IMR-90 (cell line): Measurements from ENCODE around the gene CCDC12. TPM values are rescaled to one million over a fixed set of nuclear protein-coding genes. Genes with fewer than 3 reads are reported as not detected.

ENCODE experiments used
- ATAC-seq: fragments of 200-7000 bp; cut with Tn5 transposase; 2 replicates; pipeline ENCODE4 v1.9.1; 2020; ENCODE audit warnings: low read depth, mild to moderate bottlenecking, moderate library complexity
- BruUV-seq: library from RNA; stranded (reverse); fragments of 400-500 nt; replicated peaks from 2 replicates; lab custom pipeline; 2021; lab: Mats Ljungman, UMichigan
- CTCF ChIA-PET: fragments of 300-600 bp; formaldehyde crosslinking; extraction: SDS; loops from one replicate; lab custom pipeline; 2021; ENCODE audit warnings: antibody characterized with exemption; lab: Yijun Ruan, JAX
- POLR2A ChIA-PET: fragments of 300-600 bp; sonication (Branson Sonifier 250); formaldehyde crosslinking; loops from one replicate; lab custom pipeline; 2022; ENCODE audit warnings: antibody characterized with exemption; ENCODE audit not compliant: unreplicated experiment; lab: Charles Lee
- DNase-seq: peaks from one replicate; pipeline ENCODE4 v3.0.0; 2013
- H2AFZ ChIP-seq: replicated peaks from 2 replicates; pipeline ENCODE3; 2013; ENCODE audit warnings: low read length, mild to moderate bottlenecking; ENCODE audit not compliant: poor library complexity
- H2AK5ac ChIP-seq: 2 replicates; pipeline ENCODE4 v1.6.1; 2013; ENCODE audit warnings: low read depth, low read length, inconsistent platforms
- H2AK9ac ChIP-seq: replicated peaks from 2 replicates; pipeline ENCODE3; 2013; ENCODE audit warnings: mild to moderate bottlenecking, low read depth, low read length, moderate library complexity; ENCODE audit not compliant: poor library complexity
- H2BK120ac ChIP-seq: 2 replicates; pipeline ENCODE4 v1.6.1; 2013; ENCODE audit warnings: low read depth, low read length, inconsistent platforms
- H2BK15ac ChIP-seq: 3 replicates; pipeline ENCODE4 v1.6.1; 2013; ENCODE audit warnings: low read depth, low read length, inconsistent platforms
- H2BK20ac ChIP-seq: 2 replicates; pipeline ENCODE4 v1.6.1; 2013; ENCODE audit warnings: low read depth, mild to moderate bottlenecking, inconsistent platforms, low read length, moderate library complexity
- H2BK5ac ChIP-seq: 2 replicates; pipeline ENCODE4 v1.6.1; 2013; ENCODE audit warnings: mild to moderate bottlenecking, low read depth, low read length, inconsistent platforms; ENCODE audit not compliant: poor library complexity, severe bottlenecking
- H3K14ac ChIP-seq: replicated peaks from 2 replicates; pipeline ENCODE4 v1.6.1; 2013; ENCODE audit warnings: low read depth, low read length, inconsistent platforms
- H3K18ac ChIP-seq: 2 replicates; pipeline ENCODE4 v1.6.1; 2013; ENCODE audit warnings: low read depth, low read length, control low read depth
- H3K23ac ChIP-seq: 2 replicates; pipeline ENCODE4 v1.6.1; 2013; ENCODE audit warnings: low read depth, low read length, inconsistent platforms
- H3K27ac ChIP-seq: 2 replicates; pipeline ENCODE4 v1.5.1; 2013; ENCODE audit warnings: mild to moderate bottlenecking, control low read depth, low read length; ENCODE audit not compliant: insufficient read depth
- H3K27me3 ChIP-seq: 2 replicates; pipeline ENCODE4 v1.6.1; 2013; ENCODE audit warnings: low read length; ENCODE audit not compliant: control insufficient read depth, insufficient read depth
- H3K36me3 ChIP-seq: 2 replicates; pipeline ENCODE4 v1.6.1; 2013; ENCODE audit warnings: low read length, mixed read lengths; ENCODE audit not compliant: control insufficient read depth, insufficient read depth
- H3K4ac ChIP-seq: 2 replicates; pipeline ENCODE4 v1.6.1; 2013; ENCODE audit warnings: low read depth, low read length, inconsistent platforms
- H3K4me1 ChIP-seq: 2 replicates; pipeline ENCODE4 v1.6.1; 2013; ENCODE audit warnings: low read length, mixed read lengths; ENCODE audit not compliant: control insufficient read depth, insufficient read depth
- H3K4me2 ChIP-seq: 2 replicates; pipeline ENCODE4 v1.6.1; 2013; ENCODE audit warnings: low read depth, mild to moderate bottlenecking, control low read depth, low read length, moderate library complexity
- H3K4me3 ChIP-seq: 2 replicates; pipeline ENCODE4 v1.5.1; 2013; ENCODE audit warnings: low read depth, mild to moderate bottlenecking, control low read depth, low read length, moderate library complexity; ENCODE audit not compliant: insufficient read depth
- H3K56ac ChIP-seq: 2 replicates; pipeline ENCODE4 v1.6.1; 2013; ENCODE audit warnings: low read length, inconsistent platforms; ENCODE audit not compliant: insufficient read depth; ENCODE audit errors: extremely low read depth
- H3K79me1 ChIP-seq, 2 experiments: 2 replicates each; pipeline ENCODE4 v1.6.1; 2013; ENCODE audit warnings: low read length in 2 of 2, inconsistent platforms in 1 of 2, low read depth in 1 of 2
- H3K9ac ChIP-seq: 2 replicates; pipeline ENCODE4 v1.6.1; 2013; ENCODE audit warnings: low read depth, low read length, control low read depth
- H3K9me1 ChIP-seq: 2 replicates; pipeline ENCODE4 v1.6.1; 2013; ENCODE audit warnings: low read length, inconsistent platforms; ENCODE audit not compliant: insufficient read depth
- H3K9me3 ChIP-seq: 2 replicates; pipeline ENCODE4 v1.6.1; 2013; ENCODE audit warnings: low read length; ENCODE audit not compliant: control insufficient read depth, insufficient read depth
- H4K20me1 ChIP-seq: 2 replicates; pipeline ENCODE4 v1.6.1; 2013; ENCODE audit warnings: low read length, inconsistent platforms; ENCODE audit not compliant: insufficient read depth
- H4K5ac ChIP-seq: 2 replicates; pipeline ENCODE4 v1.6.1; 2013; ENCODE audit warnings: mild to moderate bottlenecking, low read depth, low read length, control low read depth
- H4K8ac ChIP-seq, 2 experiments: 2 replicates each; pipeline ENCODE4 v1.6.1; 2013; ENCODE audit warnings: low read depth in 2 of 2, low read length in 2 of 2, control low read depth in 1 of 2, inconsistent platforms in 1 of 2
- H4K91ac ChIP-seq: 2 replicates; pipeline ENCODE4 v1.6.1; 2013; ENCODE audit warnings: low read depth, low read length, inconsistent platforms; ENCODE audit not compliant: insufficient read depth
- BHLHE40 ChIP-seq: fragments of 150-350 bp; IDR thresholded peaks from 2 replicates; pipeline ENCODE4 v1.6.1; 2016; ENCODE audit warnings: mild to moderate bottlenecking, low read depth, low read length
- CEBPB ChIP-seq: IDR thresholded peaks from 2 replicates; pipeline ENCODE4 v1.6.1; 2012; ENCODE audit warnings: low read depth, low read length, improper control_type of control experiment
- CHD1 ChIP-seq: IDR thresholded peaks from 2 replicates; pipeline ENCODE4 v1.6.1; 2012; ENCODE audit warnings: low read depth, low read length, improper control_type of control experiment
- FOS ChIP-seq: fragments of 150-350 bp; IDR thresholded peaks from 2 replicates; pipeline ENCODE4 v1.6.1; 2016; ENCODE audit warnings: low read depth, low read length
- MAFK ChIP-seq: IDR thresholded peaks from 2 replicates; pipeline ENCODE4 v1.6.1; 2012; ENCODE audit warnings: low read depth, low read length, improper control_type of control experiment
- MAZ ChIP-seq: IDR thresholded peaks from 2 replicates; pipeline ENCODE4 v1.6.1; 2012; ENCODE audit warnings: low read depth, mild to moderate bottlenecking, low read length, improper control_type of control experiment, moderate library complexity, borderline replicate concordance
- MXI1 ChIP-seq: IDR thresholded peaks from 2 replicates; pipeline ENCODE4 v1.6.1; 2012; ENCODE audit warnings: low read depth, mild to moderate bottlenecking, low read length, moderate library complexity, borderline replicate concordance
- NFE2L2 ChIP-seq: fragments of 150-350 bp; IDR thresholded peaks from 2 replicates; pipeline ENCODE4 v1.6.1; 2016; ENCODE audit warnings: low read depth, mild to moderate bottlenecking, low read length
- POLR2A ChIP-seq: IDR thresholded peaks from 2 replicates; pipeline ENCODE4 v1.6.1; 2012; ENCODE audit warnings: mild to moderate bottlenecking, low read depth, low read length
- RAD21 ChIP-seq: IDR thresholded peaks from 2 replicates; pipeline ENCODE4 v1.6.1; 2012; ENCODE audit warnings: low read length, improper control_type of control experiment
- RCOR1 ChIP-seq: IDR thresholded peaks from 2 replicates; pipeline ENCODE4 v1.6.1; 2012; ENCODE audit warnings: mild to moderate bottlenecking, low read length, improper control_type of control experiment; ENCODE audit not compliant: insufficient replicate concordance
- RFX5 ChIP-seq: IDR thresholded peaks from 2 replicates; pipeline ENCODE4 v1.8.0; 2012; ENCODE audit warnings: low read depth, mild to moderate bottlenecking, low read length, moderate library complexity
- SMC3 ChIP-seq: fragments of 150-350 bp; IDR thresholded peaks from 2 replicates; pipeline ENCODE4 v1.6.1; 2016; ENCODE audit warnings: low read depth, mild to moderate bottlenecking, antibody characterized with exemption, low read length, moderate library complexity
- USF2 ChIP-seq: fragments of 150-350 bp; IDR thresholded peaks from 2 replicates; pipeline ENCODE4 v1.6.1; 2017; ENCODE audit warnings: mild to moderate bottlenecking, antibody characterized with exemption, low read length, low read depth
- WGBS, 2 experiments: methylation state at CpG; one replicate each; pipeline versions ENCODE4 v1.1.5 to v1.1.7; 2013; ENCODE audit warnings: missing lambda C conversion rate in 2 of 2; ENCODE audit not compliant: insufficient read length in 1 of 2; ENCODE audit errors: extremely low coverage in 2 of 2; 5-methylcytosine and 5-hydroxymethylcytosine counted together
- dilution Hi-C: fragments of 300-500 bp; cut with HindIII; formaldehyde crosslinking; loops from one replicate; pipeline ENCODE4 v1.14.3; 2018; ENCODE audit warnings: low sequenced_read_pairs; ENCODE audit not compliant: unreplicated experiment
- in situ Hi-C: fragments of 300-500 bp; cut with MboI; formaldehyde crosslinking; loops from 3 replicates; pipeline ENCODE4 v1.14.3; 2019; ENCODE audit warnings: low sequenced_read_pairs, inconsistent platforms, mixed read lengths
- intact Hi-C: fragments of 100-400 bp; cut with micrococcal nuclease; formaldehyde crosslinking; loops from 2 replicates; pipeline ENCODE4 v1.10.0; 2022
- polyA plus RNA-seq, 3 experiments: library from polyadenylated mRNA; depleted of rRNA; stranded (reverse); fragments of >200 nt; gene quantifications; 2 replicates each; pipeline ENCODE4 v1.2.3, GENCODE V29; 2012; ENCODE audit warnings: low replicate concordance in 1 of 3
- total RNA-seq: library from RNA; depleted of rRNA; stranded (reverse); fragments of >200 nt; gene quantifications from 2 replicates; pipeline ENCODE4 v1.2.3, GENCODE V29; 2012
- TF ChIP-seq, protein P1 (sequence below): fragments of 150-350 bp; IDR thresholded peaks from 2 replicates; pipeline ENCODE4 v1.6.1; 2016; ENCODE audit warnings: low read depth, mild to moderate bottlenecking, low read length, moderate library complexity, borderline replicate concordance
- TF ChIP-seq, protein P2 (sequence below): conservative IDR thresholded peaks from 2 replicates; pipeline ENCODE4 v1.5.1; 2012; ENCODE audit warnings: mild to moderate bottlenecking, low read depth, low read length, improper control_type of control experiment

The CCDC12 gene
- total and polyA plus RNA-seq, 2 of the 4 experiments (the other 2 are of a cell fraction), result 15.2 to 35.1 TPM

DNA sequence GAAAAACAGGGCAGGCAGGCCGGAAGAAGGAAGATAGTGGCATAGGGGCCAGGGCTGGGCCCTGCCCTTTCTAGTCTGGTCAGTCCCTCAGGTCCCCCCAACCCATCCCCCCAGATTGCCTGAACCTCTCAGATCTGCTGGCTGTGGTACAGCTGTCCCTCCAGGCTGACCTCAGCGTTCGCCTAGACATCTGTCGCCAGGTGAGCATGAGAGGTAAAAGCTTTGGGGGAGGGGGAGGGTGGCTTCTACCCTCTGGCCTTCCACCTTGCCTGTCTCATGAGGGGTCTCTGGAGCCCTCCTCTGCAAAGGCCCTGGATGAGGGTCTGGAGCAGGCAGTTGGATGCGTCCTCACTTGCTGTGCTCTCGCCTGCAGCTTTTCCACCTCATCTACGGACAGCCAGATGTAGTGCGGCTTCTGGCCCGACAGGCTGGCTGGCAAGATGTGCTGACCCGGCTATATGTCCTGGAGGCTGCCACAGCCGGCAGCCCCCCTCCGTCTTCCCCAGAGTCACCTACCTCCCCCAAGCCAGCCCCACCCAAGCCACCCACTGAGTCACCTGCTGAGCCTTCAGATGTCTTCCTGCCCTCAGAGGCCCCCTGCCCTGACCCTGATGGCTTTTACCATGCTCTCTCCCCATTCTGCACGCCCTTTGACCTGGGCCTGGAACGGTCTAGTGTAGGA, 23.1 kb upstream of the CCDC12 start:
- H2BK5ac ChIP-seq, result no peak overlapping the region
- dilution Hi-C loops (no loop called here), intact Hi-C loops (no loop called here), in situ Hi-C loops (no loop called here)
- no peak overlapping the region for H2AFZ ChIP-seq
- peaks cover 6% of the 10 kb centered on the region; the same call in 1 of the 2 replicates for H3K9me1 ChIP-seq
- H2BK120ac ChIP-seq, result no peak overlapping the region
- no peak overlapping the region for H3K4me2 ChIP-seq
- no peak overlapping the region for H3K14ac ChIP-seq
- no peak overlapping the region for H3K4me3 ChIP-seq
- H4K91ac ChIP-seq, result no peak overlapping the region
- ChIA-PET CTCF (no interaction called here), POLR2A (no interaction called here)
- no peak overlapping the region for H2BK15ac ChIP-seq
- no peak overlapping the region for H3K27ac ChIP-seq
- ATAC-seq (no peak), DNase-seq (no peak)
- peak overlapping the region; percentile 61 for H2AK9ac ChIP-seq
- no peak overlapping the region for H3K23ac ChIP-seq
- no peak overlapping the region for H2AK5ac ChIP-seq
- no peak overlapping the region for H4K8ac ChIP-seq
- no peaks in the 10 kb centered on the region for H3K27me3 ChIP-seq
- no peaks in the 10 kb centered on the region for H3K79me1 ChIP-seq
- 100% methylated on average over 6 of the region's 14 CpGs; no CpG with 5 or more reads in 1 of the 2 experiments for WGBS, 2 experiments
- no peak overlapping the region for H2BK20ac ChIP-seq
- no peak overlapping the region for H3K4ac ChIP-seq
- no peak overlapping the region for H3K18ac ChIP-seq
- H3K9me3 ChIP-seq, result no peaks in the 10 kb centered on the region
- peaks cover 4% of the 10 kb centered on the region; the same call in 1 of the 2 replicates for H3K36me3 ChIP-seq
- no peaks in the 10 kb centered on the region for H4K20me1 ChIP-seq
- no peak overlapping the region for H3K56ac ChIP-seq
- no peak overlapping the region for H3K9ac ChIP-seq
- H3K4me1 ChIP-seq, result peaks cover 5% of the 10 kb centered on the region; the same call in 1 of the 2 replicates
- BruUV-seq, result no TSS peak
- TF ChIP-seq, protein P1, sequence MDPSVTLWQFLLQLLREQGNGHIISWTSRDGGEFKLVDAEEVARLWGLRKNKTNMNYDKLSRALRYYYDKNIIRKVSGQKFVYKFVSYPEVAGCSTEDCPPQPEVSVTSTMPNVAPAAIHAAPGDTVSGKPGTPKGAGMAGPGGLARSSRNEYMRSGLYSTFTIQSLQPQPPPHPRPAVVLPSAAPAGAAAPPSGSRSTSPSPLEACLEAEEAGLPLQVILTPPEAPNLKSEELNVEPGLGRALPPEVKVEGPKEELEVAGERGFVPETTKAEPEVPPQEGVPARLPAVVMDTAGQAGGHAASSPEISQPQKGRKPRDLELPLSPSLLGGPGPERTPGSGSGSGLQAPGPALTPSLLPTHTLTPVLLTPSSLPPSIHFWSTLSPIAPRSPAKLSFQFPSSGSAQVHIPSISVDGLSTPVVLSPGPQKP, result no peak
- TF ChIP-seq USF2 (no peak), CHD1 (no peak), POLR2A (no peak), MAZ (no peak), BHLHE40 (no peak), SMC3 (no peak), RCOR1 (no peak), RFX5 (no peak), RAD21 (no peak), NFE2L2 (no peak), MAFK (no peak), FOS (no peak), MXI1 (no peak), CEBPB (no peak)
- TF ChIP-seq, protein P2, sequence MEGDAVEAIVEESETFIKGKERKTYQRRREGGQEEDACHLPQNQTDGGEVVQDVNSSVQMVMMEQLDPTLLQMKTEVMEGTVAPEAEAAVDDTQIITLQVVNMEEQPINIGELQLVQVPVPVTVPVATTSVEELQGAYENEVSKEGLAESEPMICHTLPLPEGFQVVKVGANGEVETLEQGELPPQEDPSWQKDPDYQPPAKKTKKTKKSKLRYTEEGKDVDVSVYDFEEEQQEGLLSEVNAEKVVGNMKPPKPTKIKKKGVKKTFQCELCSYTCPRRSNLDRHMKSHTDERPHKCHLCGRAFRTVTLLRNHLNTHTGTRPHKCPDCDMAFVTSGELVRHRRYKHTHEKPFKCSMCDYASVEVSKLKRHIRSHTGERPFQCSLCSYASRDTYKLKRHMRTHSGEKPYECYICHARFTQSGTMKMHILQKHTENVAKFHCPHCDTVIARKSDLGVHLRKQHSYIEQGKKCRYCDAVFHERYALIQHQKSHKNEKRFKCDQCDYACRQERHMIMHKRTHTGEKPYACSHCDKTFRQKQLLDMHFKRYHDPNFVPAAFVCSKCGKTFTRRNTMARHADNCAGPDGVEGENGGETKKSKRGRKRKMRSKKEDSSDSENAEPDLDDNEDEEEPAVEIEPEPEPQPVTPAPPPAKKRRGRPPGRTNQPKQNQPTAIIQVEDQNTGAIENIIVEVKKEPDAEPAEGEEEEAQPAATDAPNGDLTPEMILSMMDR, result no peak
- no peak overlapping the region for H4K5ac ChIP-seq
